GM21526 (cell line): Measurements from ENCODE around the gene TIA1.
A peak's percentile ranks its signal among the peaks of the same experiment; 100 is the strongest.
"Not testable (repeated sequence)": the region's sequence is repeated elsewhere in the genome, so short reads cannot be mapped to it uniquely, and the experiment has no call there.

Source experiments
- ATAC-seq: cut with Tn5 transposase; IDR thresholded peaks from one replicate; pipeline ENCODE4 v1.9.1; 2021; ENCODE audit warnings: moderate library complexity; ENCODE audit not compliant: unreplicated experiment, low FRiP score

The TIA1 gene

DNA sequence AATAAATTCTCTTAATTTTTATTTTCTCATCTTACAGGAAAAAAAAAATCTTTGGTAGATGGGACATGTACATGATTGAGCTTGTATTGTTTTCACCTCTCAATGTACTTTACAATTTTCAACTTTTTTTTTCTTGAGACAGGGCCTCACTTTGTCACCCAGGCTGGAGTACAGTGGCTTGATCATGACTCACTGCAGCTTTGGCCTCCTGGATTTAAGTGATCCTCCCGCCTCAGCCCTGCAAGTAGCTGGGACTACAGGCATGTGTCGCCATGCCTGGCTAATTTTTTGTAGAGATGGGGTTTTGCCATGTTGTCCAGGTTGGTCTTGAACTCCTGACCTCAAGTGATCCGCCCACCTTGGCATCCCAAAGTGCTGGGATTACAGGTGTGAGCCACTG lies 25.1 kb downstream of the TIA1 start:
- not testable (repeated sequence) for ATAC-seq

DNA sequence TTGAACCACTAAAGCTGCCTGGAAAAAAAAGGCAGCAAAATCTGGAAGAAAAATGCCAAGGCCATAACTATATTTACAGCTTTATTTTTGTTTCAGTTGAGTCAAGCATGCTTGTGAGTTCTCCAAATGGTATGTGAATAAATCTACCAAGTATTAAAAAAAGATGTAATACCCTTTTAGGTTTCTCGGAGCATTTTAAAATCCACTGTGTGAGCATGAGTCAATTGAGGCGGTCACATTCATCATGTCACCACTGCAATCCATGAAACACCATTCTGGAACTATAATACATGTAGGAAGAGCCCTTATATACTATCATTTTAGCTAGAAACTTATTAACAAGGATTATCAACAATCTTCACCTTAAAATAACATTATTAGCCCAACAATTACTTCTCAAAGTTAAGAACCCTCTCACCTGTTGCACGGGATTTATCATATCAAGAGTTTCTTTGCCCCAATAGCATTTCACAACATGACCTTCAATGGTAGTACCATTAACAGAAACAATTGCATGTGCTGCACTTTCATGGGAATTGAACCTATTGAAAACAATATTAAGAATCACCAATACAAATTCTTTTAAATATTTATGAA lies 33.4 kb downstream of the TIA1 start:
- no peak for ATAC-seq

DNA sequence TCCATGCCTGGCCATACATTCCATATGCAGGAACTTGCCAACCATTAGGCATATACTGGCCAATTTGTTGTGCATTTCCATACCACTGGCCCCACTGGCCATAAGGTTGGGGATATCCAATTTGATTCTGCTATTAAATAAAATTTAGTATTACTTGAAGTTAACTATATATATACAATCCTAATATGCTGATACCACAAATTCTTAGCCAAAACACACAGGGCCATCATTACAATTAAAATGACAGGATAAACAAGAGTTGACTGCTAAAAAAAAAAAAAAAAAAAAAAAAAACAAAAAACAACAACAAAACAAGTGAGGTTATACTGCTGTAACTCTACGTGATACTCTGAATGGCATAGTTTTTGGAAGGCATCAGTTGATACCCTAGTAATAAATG lies 34.1 kb downstream of the TIA1 start:
- ATAC-seq, result no peak

DNA sequence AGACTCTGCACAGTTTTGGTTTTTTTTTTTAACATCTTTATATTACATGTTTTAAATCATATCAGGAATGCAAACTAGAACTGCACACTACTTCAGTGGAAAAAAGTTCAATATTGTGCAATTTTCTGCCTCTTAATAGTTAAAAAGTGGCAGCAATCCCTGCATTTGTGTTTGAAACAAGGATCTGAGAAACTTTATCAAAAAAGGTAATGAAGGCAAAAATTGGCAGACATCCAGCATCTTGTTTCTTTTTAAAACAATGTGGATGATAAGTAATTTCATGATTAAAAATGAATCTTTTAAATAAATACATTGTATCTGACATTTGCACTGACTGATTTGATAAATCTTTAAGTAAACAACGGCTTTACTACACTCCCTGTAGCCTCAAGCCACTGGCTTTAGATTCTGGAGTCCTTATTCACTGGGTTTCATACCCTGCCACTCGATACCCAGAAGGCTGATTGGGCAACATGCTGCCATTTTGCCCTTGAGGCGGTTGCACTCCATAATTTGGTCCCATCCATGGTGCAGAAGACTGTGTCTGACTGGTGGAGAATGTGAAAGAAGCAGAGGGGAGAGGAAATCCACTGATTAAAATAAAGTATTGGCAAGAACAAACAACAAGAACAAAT lies 36.0 kb downstream of the TIA1 start:
- no peak for ATAC-seq

DNA sequence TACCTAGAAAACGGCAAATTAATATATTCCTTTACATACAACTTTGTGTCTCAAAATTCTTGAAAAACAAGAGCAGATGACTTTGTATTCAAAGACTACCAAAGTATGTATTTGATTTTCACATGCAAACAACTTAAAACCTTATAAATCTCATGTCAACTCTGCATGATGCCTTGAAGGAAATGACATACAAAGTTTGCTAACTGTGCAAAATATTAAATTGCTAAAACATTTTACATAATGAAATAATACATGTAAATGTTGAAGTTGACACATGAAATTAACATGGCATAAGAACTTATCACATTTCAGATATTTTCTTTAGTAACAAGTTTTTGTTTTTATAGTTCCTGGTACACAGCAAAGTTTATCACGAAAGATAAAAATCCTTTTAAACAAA lies 36.8 kb downstream of the TIA1 start:
- no peak for ATAC-seq

DNA sequence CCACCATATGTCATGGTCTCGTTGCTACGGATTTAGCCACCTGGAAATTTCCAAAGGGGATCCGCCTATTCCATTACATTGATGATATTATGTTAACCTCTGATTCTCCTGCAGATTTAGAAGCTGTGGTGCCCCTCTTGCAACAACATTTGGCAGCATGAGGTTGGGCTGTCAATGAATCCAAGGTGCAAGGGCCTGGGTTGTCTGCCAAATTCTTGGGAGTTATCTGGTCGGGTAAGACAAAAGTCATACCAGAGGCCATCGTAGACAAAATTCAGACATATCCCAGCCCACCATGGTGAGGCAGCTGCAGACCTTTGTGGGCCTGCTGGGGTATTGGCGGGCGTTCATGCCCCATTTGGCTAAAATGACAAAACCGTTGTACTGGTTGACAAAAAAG lies 44.0 kb downstream of the TIA1 start:
- ATAC-seq, result no peak

DNA sequence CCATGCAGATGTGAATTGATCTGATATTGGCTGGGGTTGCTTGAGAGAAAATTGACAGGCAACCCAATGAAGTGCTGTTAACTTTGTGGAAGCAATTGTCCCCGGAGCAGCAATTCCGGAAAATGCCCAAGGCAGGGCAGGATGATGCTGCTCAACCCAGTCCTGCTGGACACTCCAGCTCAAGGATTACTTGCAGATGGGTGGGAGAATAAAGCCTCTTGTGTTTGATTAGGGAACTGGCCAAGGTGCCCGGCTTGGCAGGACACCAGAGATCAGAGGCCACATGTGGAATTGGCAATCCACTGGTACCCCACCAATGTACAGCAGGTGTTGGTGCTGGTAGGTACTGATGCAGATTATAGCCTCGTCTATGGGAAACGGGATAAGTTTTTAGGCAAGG lies 45.3 kb downstream of the TIA1 start:
- no peak for ATAC-seq

DNA sequence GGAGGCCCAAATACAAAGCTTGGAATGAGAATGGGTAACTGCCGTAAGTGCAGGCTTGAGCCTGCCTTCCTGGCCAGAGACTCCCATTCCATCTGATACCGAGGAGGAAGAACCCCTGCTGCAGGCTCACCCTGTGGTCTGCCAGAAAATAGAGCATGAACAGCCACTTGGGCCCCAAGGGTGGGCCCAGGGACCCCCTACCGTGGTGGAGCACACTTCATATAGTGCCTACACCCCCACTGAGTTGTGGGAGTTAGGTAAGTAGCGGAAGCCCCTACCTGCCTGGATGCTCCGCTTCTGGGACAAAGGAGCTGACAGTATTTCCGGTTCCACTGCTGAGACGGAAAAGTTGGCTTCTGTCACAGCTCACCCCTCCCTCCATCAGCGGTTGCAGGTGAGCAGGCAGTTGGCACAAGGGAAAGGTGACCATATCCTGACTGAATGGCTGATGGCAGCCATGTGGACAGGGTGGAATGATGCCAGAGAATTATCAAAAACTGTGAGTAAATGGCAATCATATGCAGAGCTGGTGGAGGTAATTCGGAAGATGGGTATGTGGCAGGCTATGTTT lies 46.1 kb downstream of the TIA1 start:
- no peak for ATAC-seq

DNA sequence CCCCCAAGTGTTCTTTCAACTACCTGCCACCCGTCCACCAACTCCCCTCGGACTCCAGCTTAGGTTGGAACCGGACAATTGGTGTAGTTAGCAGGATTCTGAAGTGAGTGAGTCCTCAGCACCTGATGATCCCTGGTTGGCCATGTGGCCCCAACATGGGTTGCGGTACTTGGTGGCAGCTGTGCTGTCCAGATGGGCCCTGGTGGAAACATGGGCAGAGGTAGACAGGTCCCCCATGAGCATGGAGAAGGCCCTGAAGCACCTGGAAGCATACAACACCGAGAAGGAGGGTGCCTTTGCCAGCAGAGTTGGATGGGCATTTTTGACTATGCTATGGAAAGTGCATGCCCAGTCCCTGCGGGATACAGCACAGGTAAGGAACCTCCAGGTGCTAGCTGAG lies 46.6 kb downstream of the TIA1 start:
- ATAC-seq, result no peak

DNA sequence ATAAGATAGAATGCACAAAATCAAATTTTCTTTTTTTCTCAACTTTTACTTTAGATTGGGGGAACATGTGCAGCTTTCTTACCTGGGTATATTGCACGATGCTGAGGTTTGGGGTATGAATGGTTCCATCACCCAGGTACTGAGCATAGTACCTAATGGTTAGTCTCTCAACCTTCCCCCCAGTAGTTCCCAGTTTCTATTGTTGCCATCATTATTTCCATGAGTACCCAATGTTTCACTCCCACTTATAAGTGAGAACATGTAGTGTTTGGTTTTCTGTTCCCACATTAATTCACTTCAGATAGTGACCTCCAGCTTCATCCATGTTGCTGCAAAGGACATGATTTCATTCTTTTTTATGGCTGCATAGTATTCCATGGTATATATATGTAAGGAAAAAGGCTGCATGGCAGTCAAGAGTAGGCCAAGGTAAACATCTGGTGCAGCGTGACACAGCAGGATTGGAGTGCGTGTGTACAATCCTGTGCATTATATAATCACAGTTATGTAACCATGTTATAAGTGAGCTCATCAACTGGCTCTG lies 47.1 kb downstream of the TIA1 start:
- no peak for ATAC-seq

DNA sequence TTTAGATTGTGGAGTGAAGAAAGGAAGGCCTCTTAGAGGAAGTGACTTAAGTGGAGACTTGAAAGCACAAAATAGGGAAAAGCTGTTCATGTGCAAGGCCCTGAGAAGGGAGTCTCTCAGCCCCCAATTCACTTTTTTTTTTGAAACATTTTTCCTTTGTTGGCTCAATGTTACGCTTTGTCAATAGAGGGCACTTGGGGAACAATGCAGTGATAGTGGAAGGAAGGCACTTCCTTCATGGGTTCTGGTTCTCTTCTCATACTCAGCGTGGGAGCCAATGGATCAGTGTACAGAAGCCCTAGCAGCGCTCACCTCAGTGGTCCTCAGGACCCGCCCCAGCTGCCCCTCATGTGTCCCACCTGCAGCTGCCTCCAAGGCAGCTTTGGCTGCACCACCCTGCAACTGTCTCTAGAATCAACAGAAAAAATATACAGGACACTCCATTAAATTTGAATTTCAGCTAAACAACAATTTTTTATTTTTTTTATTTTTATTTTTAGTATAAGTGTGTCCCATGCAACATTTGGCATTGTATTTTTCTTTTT lies 49.0 kb downstream of the TIA1 start:
- no peak for ATAC-seq

DNA sequence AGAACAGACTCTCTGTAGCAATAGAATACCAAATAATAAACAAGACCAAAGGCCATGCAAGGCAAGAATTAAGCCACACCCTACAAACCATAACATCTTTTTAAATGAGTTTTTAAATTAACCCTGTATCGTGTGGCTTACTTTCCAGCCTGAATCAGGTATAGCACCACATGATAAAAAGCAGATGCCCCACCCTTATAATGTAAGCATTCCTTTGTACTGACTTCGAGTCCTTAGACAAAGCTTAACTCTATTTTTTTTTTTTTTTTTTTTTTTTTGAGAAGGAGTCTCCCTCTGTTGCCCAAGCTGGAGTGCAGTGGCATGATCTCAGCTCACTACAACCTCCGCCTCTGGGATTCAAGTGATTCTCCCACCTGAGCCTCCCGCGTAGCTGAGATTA lies 55.9 kb downstream of the TIA1 start:
- no peak for ATAC-seq

DNA sequence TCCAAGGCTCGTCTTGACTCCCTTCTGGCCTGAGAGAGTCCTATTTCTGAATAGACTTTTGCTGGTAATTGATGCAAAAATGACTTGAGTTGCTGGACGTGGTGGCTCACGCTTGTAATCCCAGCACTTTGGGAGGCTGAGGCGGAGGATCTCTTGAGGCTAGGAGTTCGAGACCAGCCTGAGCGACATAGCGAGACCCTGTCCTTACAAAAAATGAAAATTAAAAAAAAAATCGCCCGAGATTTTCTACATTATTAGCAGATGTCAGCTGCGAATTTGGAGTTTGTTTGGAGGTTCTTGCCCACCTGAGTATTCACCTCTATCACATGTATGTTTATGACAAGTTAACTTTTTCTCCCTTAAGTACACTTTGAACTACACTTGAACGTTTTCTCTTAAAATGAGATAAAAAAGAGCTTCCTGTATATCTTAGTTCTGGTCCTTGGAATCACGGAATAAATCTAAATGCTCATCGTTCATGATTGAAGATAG lies 57.1 kb downstream of the TIA1 start:
- ATAC-seq, result no peak

DNA sequence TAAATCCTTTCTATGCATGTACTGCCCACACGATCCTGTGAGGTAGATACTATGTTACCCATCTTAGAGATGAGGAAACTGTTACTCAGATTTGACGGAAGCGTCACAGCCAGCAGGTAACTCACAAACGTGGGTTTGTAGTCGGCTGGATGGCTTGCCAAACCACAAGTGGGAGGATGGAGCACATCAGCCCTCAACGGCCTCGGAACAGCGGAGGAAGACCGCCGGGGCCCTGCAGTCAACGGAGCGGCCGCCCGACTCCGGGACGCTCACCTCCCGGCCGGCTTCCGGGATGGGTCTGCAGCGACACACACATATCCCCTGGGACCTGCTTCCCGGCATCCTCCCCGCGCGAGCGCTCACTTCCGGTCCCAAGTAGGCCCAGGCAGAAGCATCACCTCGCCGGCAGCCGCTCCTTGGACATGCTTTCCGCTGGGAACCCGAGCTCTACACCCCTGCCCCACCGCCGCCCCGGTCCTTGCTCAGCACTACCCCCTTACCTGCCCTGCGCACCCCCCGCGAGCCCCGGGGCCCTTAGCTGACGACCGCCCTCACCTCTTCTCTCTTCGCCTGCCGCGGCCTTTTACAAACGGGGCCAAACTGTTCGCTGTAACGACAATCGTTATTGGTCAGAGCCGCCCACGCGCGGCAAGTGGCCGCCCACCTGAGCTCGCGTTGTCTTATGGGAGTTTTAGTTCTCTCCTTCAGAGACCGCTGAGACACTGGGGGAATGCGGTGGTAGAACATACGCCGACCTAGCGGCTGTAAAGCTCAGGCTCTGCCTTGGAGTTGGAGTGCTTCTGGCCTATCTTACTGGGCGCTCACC lies 57.8 kb downstream of the TIA1 start, which contains the start of gene C2orf42:
Gene C2orf42, minus strand, starts transcription at position 602 of the 826 bp plus-strand sequence. CDS start 9,034 bp downstream, outside the sequence.
- peak; percentile 79 for ATAC-seq

DNA sequence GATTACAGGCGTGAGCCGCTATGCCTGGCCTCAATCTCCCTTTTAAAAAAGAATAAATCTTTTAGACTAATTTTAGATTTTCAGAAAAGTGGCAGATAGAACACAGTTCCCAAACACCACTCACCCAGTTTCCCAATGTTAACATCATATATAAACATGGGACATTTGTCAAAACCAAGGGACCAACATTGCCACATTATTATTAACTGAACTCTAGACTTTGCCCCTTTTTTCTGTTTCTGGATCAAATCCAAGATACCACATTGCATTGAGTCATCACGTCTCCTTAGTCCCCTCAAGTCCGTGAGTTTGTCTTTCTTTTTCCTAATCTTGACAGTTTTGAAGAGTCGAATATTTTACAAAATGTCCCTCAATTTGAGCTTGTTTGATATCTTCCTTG lies 60.0 kb downstream of the TIA1 start:
- ATAC-seq, result no peak

DNA sequence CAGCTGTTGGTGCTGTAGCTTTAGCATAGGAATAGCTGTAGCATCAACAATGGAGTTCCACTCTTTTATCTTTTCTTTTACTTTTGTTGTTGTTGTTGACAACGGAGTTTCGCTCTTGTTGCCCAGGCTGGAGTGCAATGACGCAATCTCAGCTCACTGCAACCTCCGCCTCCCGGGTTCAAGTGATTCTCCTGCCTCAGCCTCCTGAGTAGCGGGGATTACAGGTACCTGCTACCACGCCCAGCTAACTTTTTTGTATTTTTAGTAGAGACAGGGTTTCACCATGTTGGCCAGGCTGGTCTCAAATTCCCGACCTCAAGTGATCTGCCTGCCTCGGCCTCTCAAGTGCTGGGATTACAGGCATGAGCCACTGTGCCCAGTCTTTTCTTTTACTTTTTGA lies 61.3 kb downstream of the TIA1 start:
- not testable (repeated sequence) for ATAC-seq

DNA sequence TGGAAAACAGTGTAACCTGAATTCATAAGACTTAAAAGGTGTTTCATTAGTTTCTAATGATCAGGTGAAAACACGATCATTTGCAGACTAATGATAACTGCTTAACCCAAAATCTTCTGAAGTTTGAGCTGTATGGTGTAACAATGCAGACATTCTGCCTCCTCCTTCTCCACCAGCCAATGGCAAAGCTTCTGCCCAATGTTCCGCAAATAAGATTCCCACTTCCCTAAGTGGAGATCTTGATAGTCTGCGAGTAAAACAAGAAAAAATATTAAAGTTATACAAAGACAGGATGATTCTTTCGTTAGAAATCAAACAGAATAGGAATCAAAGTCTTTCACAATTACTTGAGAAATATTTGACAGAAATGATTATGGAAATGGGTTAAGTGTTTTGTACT lies 65.7 kb downstream of the TIA1 start:
- no peak for ATAC-seq

DNA sequence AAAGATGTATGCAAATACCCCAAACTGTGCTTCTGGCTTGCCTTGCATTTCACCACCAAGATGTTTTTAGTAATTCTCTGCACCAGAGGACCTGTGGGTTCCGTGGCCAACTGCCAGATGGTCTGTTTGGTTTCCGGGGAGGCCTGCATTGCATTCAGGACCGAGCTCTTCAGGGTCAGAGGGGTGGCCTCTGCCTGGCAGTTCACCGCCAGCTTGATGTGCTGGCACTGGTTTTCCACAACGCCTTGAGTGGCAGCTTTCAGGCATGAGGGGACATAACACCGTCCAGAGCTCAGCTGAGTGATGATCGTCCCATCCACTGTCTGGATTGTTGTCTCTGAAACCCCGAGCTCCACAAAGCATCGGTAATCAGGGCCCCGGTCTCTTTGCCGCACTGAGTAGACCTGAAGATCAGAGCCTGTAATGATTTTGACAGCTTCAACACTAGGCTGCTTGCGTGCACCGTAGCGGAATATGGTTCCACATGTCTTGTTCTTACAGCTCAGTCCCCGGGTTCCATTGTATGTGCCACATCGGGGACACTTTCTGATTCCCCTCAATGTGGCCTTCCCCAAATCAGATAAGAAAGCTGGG lies 67.0 kb downstream of the TIA1 start:
- ATAC-seq, result peak; percentile 57

DNA sequence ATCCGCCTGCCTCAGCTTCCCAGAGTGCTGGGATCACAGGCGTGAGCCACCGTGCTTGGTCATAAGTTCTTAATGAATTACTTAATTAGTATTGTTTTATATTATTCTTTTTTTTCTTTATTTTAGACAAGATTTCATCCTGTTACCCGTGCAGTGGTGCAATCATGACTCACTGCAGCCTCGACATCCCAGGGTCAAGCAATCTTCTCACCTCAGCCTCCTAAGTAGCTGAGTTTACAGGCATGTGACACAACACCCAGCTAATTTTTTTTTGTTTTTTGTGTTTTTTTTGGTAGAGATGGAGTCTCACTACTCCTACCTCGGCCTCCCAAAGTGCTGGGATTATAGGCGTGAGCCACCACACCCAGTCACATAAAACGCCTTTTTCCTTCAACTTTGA lies 74.9 kb downstream of the TIA1 start:
- ATAC-seq, result no peak

DNA sequence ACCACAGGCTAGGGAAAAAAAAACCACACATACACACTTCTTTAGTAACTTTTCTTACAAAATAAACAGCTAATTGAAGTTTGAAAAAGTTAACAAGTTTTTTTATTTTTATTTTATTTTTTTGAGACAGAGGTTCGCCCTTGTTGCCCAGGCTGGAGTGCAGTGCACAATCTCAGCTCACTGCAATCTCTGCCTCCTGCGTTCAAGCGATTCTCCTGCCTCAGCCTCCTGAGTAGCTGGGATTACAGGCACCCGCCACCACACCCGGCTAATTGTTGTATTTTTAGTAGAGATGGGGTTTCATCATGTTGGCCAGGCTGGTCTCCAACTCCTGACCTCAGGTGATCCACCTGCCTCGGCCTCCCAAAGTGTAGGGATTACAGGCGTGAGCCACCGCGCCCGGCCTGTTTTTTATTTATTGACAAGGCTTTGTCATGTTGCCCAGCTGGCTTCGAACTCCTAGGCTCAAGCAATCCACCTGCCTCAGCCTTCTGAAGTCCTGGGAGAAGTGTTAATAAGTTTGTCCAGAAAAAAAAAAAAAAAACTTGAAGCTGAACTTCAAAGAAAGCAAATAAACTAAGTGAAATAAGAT lies 78.7 kb downstream of the TIA1 start:
- ATAC-seq, result not testable (repeated sequence)
